HEK293T (cell line): Measurements from ENCODE around the gene KRT80.

Experiments
- ARNT ChIP-seq: fragments of 450-650 bp; IDR thresholded peaks from 2 replicates; pipeline ENCODE4 v1.6.1; 2017; ENCODE audit warnings: mild to moderate bottlenecking
- BHLHE40 ChIP-seq: fragments of 450-650 bp; IDR thresholded peaks from 2 replicates; pipeline ENCODE4 v1.6.1; 2016; ENCODE audit warnings: mild to moderate bottlenecking, moderate library complexity, borderline replicate concordance
- ELF4 ChIP-seq: fragments of 450-650 bp; IDR thresholded peaks from 2 replicates; pipeline ENCODE4 v1.6.1; 2017; ENCODE audit warnings: antibody characterized with exemption
- FOXA1 ChIP-seq: fragments of 450-650 bp; IDR thresholded peaks from 2 replicates; pipeline ENCODE4 v1.6.1; 2016; ENCODE audit warnings: mild to moderate bottlenecking
- HDGF ChIP-seq: fragments of 450-650 bp; IDR thresholded peaks from 2 replicates; pipeline ENCODE4 v1.6.1; 2017; ENCODE audit warnings: antibody characterized with exemption, borderline replicate concordance
- LEF1 ChIP-seq: fragments of 450-650 bp; IDR thresholded peaks from 2 replicates; pipeline ENCODE4 v1.6.1; 2017; ENCODE audit warnings: mild to moderate bottlenecking, borderline replicate concordance
- NFRKB ChIP-seq: fragments of 450-650 bp; IDR thresholded peaks from 2 replicates; pipeline ENCODE4 v1.6.1; 2016; ENCODE audit warnings: mild to moderate bottlenecking, moderate library complexity
- SP1 ChIP-seq: fragments of 450-650 bp; IDR thresholded peaks from 2 replicates; pipeline ENCODE4 v1.6.1; 2017
- SUZ12 ChIP-seq: fragments of 450-650 bp; IDR thresholded peaks from 2 replicates; pipeline ENCODE4 v1.6.1; 2016; ENCODE audit warnings: mild to moderate bottlenecking

- TF ChIP-seq SP1, result no peak
- TF ChIP-seq NFRKB, result no peak
- no peak for TF ChIP-seq ARNT
- no peak for TF ChIP-seq SUZ12
- no peak for TF ChIP-seq HDGF
- TF ChIP-seq ELF4, result no peak
- TF ChIP-seq BHLHE40, result no peak
- TF ChIP-seq LEF1, result no peak
- no peak for TF ChIP-seq FOXA1
These were observed 19.3 kb upstream of the KRT80 start for GRCh38 chr12:52210925-52211650.
